Prostate gland (tissue), 2 donors: Measurements from ENCODE around the gene IFIT3.

Experiments used
- POLR2AphosphoS5 ChIP-seq: sonication (generic); formaldehyde crosslinking; IDR thresholded peaks from one replicate; pipeline ENCODE4 v1.6.1; 2017; ENCODE audit warnings: antibody characterized with exemption
- TF ChIP-seq, protein P1 (sequence below), 4 experiments: fragments of 200-600 bp in 2 of 4; fragments of 450-650 bp in 2 of 4; sonication (generic) in 2 of 4; IDR thresholded peaks; 1 replicate in 3 of 4; 2 replicates in 1 of 4; pipeline ENCODE4 v1.5.1; 2016 to 2019; ENCODE audit warnings: antibody characterized with exemption in 4 of 4, mild to moderate bottlenecking in 2 of 4, moderate library complexity in 2 of 4

GRCh38 chr10:89309156-89310055 is 18.4 kb upstream of the IFIT3 start:
- TF ChIP-seq, protein P1, sequence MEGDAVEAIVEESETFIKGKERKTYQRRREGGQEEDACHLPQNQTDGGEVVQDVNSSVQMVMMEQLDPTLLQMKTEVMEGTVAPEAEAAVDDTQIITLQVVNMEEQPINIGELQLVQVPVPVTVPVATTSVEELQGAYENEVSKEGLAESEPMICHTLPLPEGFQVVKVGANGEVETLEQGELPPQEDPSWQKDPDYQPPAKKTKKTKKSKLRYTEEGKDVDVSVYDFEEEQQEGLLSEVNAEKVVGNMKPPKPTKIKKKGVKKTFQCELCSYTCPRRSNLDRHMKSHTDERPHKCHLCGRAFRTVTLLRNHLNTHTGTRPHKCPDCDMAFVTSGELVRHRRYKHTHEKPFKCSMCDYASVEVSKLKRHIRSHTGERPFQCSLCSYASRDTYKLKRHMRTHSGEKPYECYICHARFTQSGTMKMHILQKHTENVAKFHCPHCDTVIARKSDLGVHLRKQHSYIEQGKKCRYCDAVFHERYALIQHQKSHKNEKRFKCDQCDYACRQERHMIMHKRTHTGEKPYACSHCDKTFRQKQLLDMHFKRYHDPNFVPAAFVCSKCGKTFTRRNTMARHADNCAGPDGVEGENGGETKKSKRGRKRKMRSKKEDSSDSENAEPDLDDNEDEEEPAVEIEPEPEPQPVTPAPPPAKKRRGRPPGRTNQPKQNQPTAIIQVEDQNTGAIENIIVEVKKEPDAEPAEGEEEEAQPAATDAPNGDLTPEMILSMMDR (IDR thresholded peaks at IDR 0.05) = no peak
- no peak for TF ChIP-seq POLR2AphosphoS5
